Activated T-cell treated with anti-CD3 and anti-CD28 coated beads, Interleukin-2, amount 50 U/mL, for 4 hours (primary cell): ENCODE measurements around the gene PFDN1. TPM values are rescaled to one million over a fixed set of nuclear protein-coding genes. Genes with fewer than 3 reads are reported as not detected.

Experiments
- ATAC-seq, 2 donors: fragments of 200-7000 bp; cut with Tn5 transposase; one replicate each; pipeline ENCODE4 v1.10.0; 2021
- DNase-seq: peaks from one replicate; pipeline ENCODE4 v3.0.0-alpha.2; 2020
- H3K27me3 Mint-ChIP-seq: one replicate; pipeline ENCODE4 v1.8.0; 2021; ENCODE audit warnings: low read depth, mixed read lengths
- H3K36me3 Mint-ChIP-seq: one replicate; pipeline ENCODE4 v1.8.0; 2022; ENCODE audit warnings: mixed read lengths; ENCODE audit not compliant: insufficient read depth
- H3K4me1 Mint-ChIP-seq: one replicate; pipeline ENCODE4 v1.8.0; 2021; ENCODE audit warnings: low read depth, mixed read lengths
- H3K4me3 Mint-ChIP-seq: one replicate; pipeline ENCODE4 v1.8.0; 2021; ENCODE audit warnings: mild to moderate bottlenecking, moderate library complexity, mixed read lengths
- H3K9me3 Mint-ChIP-seq: one replicate; pipeline ENCODE4 v1.8.0; 2021; ENCODE audit warnings: mixed read lengths
- total RNA-seq, 3 donors: library from RNA; stranded (reverse); gene quantifications; one replicate each; pipeline ENCODE4 v1.2.1, GENCODE V29; 2021

Gene PFDN1
- total RNA-seq, 3 donors from 2014 or later = 54.1 to 58.8 (median 55.7) TPM

- Mint-ChIP-seq H3K9me3 (no peaks in the 10 kb centered on the region), H3K4me3 (no peak overlapping the region), H3K36me3 (peaks cover 9% of the 10 kb centered on the region), H3K4me1 (peaks cover 37% of the 10 kb centered on the region), H3K27me3 (no peaks in the 10 kb centered on the region)
- DNase-seq (no peak), ATAC-seq (peak in 1 of 2 donors; percentile 41)
Measured at GRCh38 chr5:140266471-140267200, 36.3 kb downstream of the PFDN1 start.

GRCh38 chr5:140265845-140266244 lies 37.1 kb downstream of the PFDN1 start:
- Mint-ChIP-seq H3K27me3 (no peaks in the 10 kb centered on the region), H3K36me3 (peaks cover 10% of the 10 kb centered on the region), H3K9me3 (no peaks in the 10 kb centered on the region), H3K4me1 (peaks cover 44% of the 10 kb centered on the region), H3K4me3 (no peak overlapping the region)
- ATAC-seq (no peak), DNase-seq (no peak)

GRCh38 chr5:140262839-140263238 lies 40.1 kb downstream of the PFDN1 start:
- DNase-seq (no peak), ATAC-seq (no peak)
- peaks cover 27% of the 10 kb centered on the region for H3K36me3 Mint-ChIP-seq
- no peak overlapping the region for H3K4me3 Mint-ChIP-seq
- peaks cover 67% of the 10 kb centered on the region for H3K4me1 Mint-ChIP-seq
- H3K9me3 Mint-ChIP-seq = no peaks in the 10 kb centered on the region
- H3K27me3 Mint-ChIP-seq = no peaks in the 10 kb centered on the region

DNA sequence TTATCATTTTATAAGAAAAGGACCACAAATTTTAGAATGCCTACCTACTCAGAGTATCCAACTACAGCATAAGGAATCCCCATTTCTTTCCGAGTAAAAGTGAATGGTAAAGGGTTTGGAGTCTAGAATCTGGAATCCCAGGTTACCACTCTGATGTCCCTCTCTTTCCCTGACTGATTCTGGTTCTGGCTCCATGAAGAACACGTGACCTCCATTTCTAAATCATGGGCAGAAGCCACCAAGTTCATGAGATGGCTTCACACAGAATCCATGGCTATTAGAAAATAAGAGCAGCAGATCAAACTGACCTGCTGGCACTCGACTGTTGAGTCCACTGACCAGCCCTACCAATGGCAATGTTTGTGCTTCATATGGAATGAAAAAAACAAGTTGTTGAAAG lies 40.7 kb downstream of the PFDN1 start:
- DNase-seq (no peak), ATAC-seq (no peak)
- peaks cover 67% of the 10 kb centered on the region for H3K4me1 Mint-ChIP-seq
- no peaks in the 10 kb centered on the region for H3K27me3 Mint-ChIP-seq
- peaks cover 29% of the 10 kb centered on the region for H3K36me3 Mint-ChIP-seq
- H3K4me3 Mint-ChIP-seq = no peak overlapping the region
- no peaks in the 10 kb centered on the region for H3K9me3 Mint-ChIP-seq

- Mint-ChIP-seq H3K4me3 (no peak overlapping the region), H3K36me3 (peaks cover 29% of the 10 kb centered on the region), H3K27me3 (no peaks in the 10 kb centered on the region), H3K4me1 (peaks cover 63% of the 10 kb centered on the region), H3K9me3 (no peaks in the 10 kb centered on the region)
- ATAC-seq (peak in 1 of 2 donors; percentile 70), DNase-seq (no peak)
Measured at GRCh38 chr5:140261403-140262171, 41.3 kb downstream of the PFDN1 start.

GRCh38 chr5:140260089-140260656 lies 42.7 kb downstream of the PFDN1 start:
- Mint-ChIP-seq H3K4me3 (no peak overlapping the region), H3K4me1 (peaks cover 48% of the 10 kb centered on the region), H3K36me3 (peaks cover 29% of the 10 kb centered on the region), H3K27me3 (no peaks in the 10 kb centered on the region), H3K9me3 (no peaks in the 10 kb centered on the region)
- DNase-seq = no peak
- ATAC-seq = no peak

DNA sequence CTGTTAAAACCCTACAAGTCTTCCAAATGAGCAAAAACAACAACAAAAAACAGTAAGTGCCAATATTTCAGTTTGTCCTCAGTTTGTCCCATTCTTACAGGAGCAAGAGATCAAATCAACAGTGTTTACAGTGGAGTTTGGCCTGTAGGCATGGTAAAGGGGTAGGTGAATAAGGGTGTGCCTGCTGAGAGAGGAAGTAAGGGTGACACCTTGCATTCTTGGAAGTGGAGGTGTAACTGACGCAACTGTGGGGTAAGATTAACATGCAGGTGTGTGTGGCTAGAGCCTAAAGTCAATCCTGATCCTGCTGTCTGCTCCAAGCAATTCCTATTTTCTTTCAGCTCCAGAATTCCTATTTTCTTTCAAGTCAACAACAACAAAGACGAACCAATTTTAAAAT lies 43.4 kb downstream of the PFDN1 start:
- ATAC-seq (peak in 1 of 2 donors; percentile 34), DNase-seq (no peak)

DNA sequence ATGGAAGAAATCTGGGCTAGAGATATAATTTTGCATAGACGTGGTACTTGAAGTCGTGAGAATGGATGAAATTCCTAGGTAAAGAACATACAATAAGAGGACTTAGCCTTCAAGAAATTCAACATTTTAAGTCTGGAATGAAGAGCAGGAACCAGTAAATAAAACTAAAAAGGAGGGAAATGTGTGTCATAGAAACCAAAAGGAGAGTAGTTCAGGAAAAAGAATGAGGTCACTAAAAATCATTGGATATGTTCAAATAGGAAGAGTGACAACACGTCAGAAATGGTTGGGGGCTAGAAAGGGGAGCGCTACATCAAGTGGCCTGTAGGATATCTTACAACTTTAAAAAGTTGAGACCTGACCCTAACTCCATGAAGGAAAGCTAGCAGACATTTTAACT lies 44.0 kb downstream of the PFDN1 start:
- DNase-seq = no peak
- no peaks in the 10 kb centered on the region for H3K27me3 Mint-ChIP-seq
- no peaks in the 10 kb centered on the region for H3K9me3 Mint-ChIP-seq
- H3K4me3 Mint-ChIP-seq = no peak overlapping the region
- H3K36me3 Mint-ChIP-seq = peaks cover 29% of the 10 kb centered on the region
- H3K4me1 Mint-ChIP-seq = peaks cover 45% of the 10 kb centered on the region
- no peak for ATAC-seq

More for the DNA sequence above, 43.4 kb downstream of the PFDN1 start:
- H3K9me3 Mint-ChIP-seq = no peaks in the 10 kb centered on the region
- H3K36me3 Mint-ChIP-seq = peaks cover 29% of the 10 kb centered on the region
- no peak overlapping the region for H3K4me3 Mint-ChIP-seq
- peaks cover 45% of the 10 kb centered on the region for H3K4me1 Mint-ChIP-seq
- H3K27me3 Mint-ChIP-seq = no peaks in the 10 kb centered on the region

GRCh38 chr5:140258016-140258415 lies 44.9 kb downstream of the PFDN1 start:
- no peaks in the 10 kb centered on the region for H3K27me3 Mint-ChIP-seq
- H3K4me3 Mint-ChIP-seq = no peak overlapping the region
- no peaks in the 10 kb centered on the region for H3K9me3 Mint-ChIP-seq
- peaks cover 45% of the 10 kb centered on the region for H3K4me1 Mint-ChIP-seq
- ATAC-seq (no peak), DNase-seq (no peak)
- H3K36me3 Mint-ChIP-seq = peaks cover 29% of the 10 kb centered on the region

DNA sequence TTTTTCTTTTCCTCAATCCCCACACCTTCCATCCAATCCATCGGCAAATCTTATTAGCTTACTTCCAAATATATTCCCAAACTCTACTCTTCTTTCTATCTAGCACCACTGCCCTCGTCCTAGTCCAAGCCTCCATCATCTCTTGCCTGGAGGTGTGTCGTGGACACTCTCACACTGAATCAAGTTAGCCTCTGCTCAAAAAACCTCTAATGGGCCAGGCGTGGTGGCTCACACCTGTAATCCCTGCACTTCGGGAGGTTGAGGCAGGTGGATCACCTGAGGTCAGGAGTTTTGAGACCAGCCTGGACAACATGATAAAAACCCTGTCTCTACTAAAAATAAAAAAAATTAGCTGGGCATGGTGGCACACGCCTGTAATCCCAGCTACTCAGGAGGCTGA lies 46.2 kb downstream of the PFDN1 start:
- peaks cover 26% of the 10 kb centered on the region for H3K36me3 Mint-ChIP-seq

GRCh38 chr5:140255460-140256157 lies 47.3 kb downstream of the PFDN1 start:
- DNase-seq (no peak), ATAC-seq (no peak)
- Mint-ChIP-seq H3K4me1 (peaks cover 52% of the 10 kb centered on the region), H3K4me3 (no peak overlapping the region), H3K9me3 (no peaks in the 10 kb centered on the region), H3K36me3 (peaks cover 22% of the 10 kb centered on the region), H3K27me3 (no peaks in the 10 kb centered on the region)

More for the DNA sequence above, 46.2 kb downstream of the PFDN1 start:
- no peak for ATAC-seq
- Mint-ChIP-seq H3K4me3 (no peak overlapping the region), H3K27me3 (no peaks in the 10 kb centered on the region), H3K4me1 (peaks cover 52% of the 10 kb centered on the region), H3K9me3 (no peaks in the 10 kb centered on the region)
- no peak for DNase-seq

DNA sequence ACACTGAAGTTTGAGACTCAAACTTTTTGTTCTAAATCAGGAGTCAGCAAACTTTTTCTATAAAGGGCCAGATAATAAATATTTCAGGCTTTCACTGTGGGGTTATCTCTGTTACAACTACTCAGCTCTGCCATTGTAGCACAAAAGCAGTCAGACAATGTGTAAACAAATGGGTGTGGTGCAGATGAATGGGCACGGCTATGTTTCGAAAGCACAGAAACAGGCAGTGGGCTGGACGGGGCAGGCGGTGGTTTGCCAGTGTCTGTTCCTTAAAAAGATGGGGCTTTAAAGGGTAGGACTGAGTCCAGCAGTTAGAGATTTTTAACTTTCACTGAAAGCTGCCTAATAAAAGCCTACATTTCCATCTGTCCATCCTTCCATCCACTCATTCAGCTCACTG lies 48.9 kb downstream of the PFDN1 start:
- ATAC-seq (no peak), DNase-seq (no peak)
- Mint-ChIP-seq H3K4me1 (peaks cover 52% of the 10 kb centered on the region), H3K27me3 (no peaks in the 10 kb centered on the region), H3K9me3 (no peaks in the 10 kb centered on the region), H3K36me3 (peaks cover 18% of the 10 kb centered on the region), H3K4me3 (no peak overlapping the region)

GRCh38 chr5:140252470-140253126 lies 50.3 kb downstream of the PFDN1 start:
- ATAC-seq (no peak), DNase-seq (no peak)
- Mint-ChIP-seq H3K36me3 (peaks cover 7% of the 10 kb centered on the region), H3K4me3 (no peak overlapping the region), H3K4me1 (peaks cover 40% of the 10 kb centered on the region), H3K9me3 (no peaks in the 10 kb centered on the region), H3K27me3 (no peaks in the 10 kb centered on the region)

GRCh38 chr5:140251527-140251973 lies 51.4 kb downstream of the PFDN1 start:
- DNase-seq (peak; percentile 50), ATAC-seq (peak; percentile 96)
- Mint-ChIP-seq H3K27me3 (no peaks in the 10 kb centered on the region), H3K9me3 (no peaks in the 10 kb centered on the region), H3K36me3 (peaks cover 5% of the 10 kb centered on the region), H3K4me3 (no peak overlapping the region), H3K4me1 (peaks cover 35% of the 10 kb centered on the region)
